Natural killer cell (primary cell): ENCODE results near the gene KMO. TPM values are rescaled to one million over a fixed set of nuclear protein-coding genes. Genes with fewer than 3 reads are reported as not detected.

Experiments
- ATAC-seq, 3 donors: fragments of 150-1000 bp in 2 of 3; fragments of 200-7000 bp in 1 of 3; cut with Tn5 transposase; 1 replicate in 1 of 3; 2 replicates in 2 of 3; pipeline ENCODE4 v1.10.0; 2021; ENCODE audit warnings: mild to moderate bottlenecking in 2 of 3, moderate library complexity in 2 of 3
- DNase-seq, 2 donors: peaks; one replicate each; pipeline versions ENCODE4 v3.0.0 to v3.0.0-alpha.2; 2013 to 2021; ENCODE audit warnings: mixed read lengths in 1 of 2
- H3K27ac ChIP-seq: one replicate; pipeline ENCODE4 v1.5.1; 2013; ENCODE audit warnings: mild to moderate bottlenecking, low read length
- H3K27me3 ChIP-seq: one replicate; pipeline ENCODE4 v1.6.1; 2013; ENCODE audit warnings: low read length; ENCODE audit not compliant: control insufficient read depth, insufficient read depth
- H3K36me3 ChIP-seq: one replicate; pipeline ENCODE4 v1.6.1; 2013; ENCODE audit warnings: low read length; ENCODE audit not compliant: control insufficient read depth, insufficient read depth
- H3K4me1 ChIP-seq: one replicate; pipeline ENCODE4 v1.6.1; 2013; ENCODE audit warnings: low read length; ENCODE audit not compliant: control insufficient read depth, insufficient read depth
- H3K4me3 ChIP-seq: one replicate; pipeline ENCODE4 v1.5.1; 2013; ENCODE audit warnings: low read length
- H3K9me3 ChIP-seq: one replicate; pipeline ENCODE4 v1.6.1; 2013; ENCODE audit warnings: low read length; ENCODE audit not compliant: control insufficient read depth, insufficient read depth
- H3K27ac Mint-ChIP-seq, 2 donors: one replicate each; pipeline ENCODE4 v1.8.0; 2022; ENCODE audit warnings: mild to moderate bottlenecking in 2 of 2, mixed read lengths in 2 of 2, moderate library complexity in 1 of 2
- H3K27me3 Mint-ChIP-seq, 2 donors: one replicate each; pipeline ENCODE4 v1.8.0; 2022; ENCODE audit warnings: low read depth in 2 of 2, mixed read lengths in 2 of 2
- H3K36me3 Mint-ChIP-seq: one replicate; pipeline ENCODE4 v1.8.0; 2022; ENCODE audit warnings: mixed read lengths
- H3K4me1 Mint-ChIP-seq, 2 donors: one replicate each; pipeline ENCODE4 v1.8.0; 2022; ENCODE audit warnings: mixed read lengths in 2 of 2
- H3K4me3 Mint-ChIP-seq: one replicate; pipeline ENCODE4 v1.8.0; 2022; ENCODE audit warnings: mild to moderate bottlenecking, moderate library complexity, mixed read lengths
- H3K9me3 Mint-ChIP-seq, 2 donors: one replicate each; pipeline ENCODE4 v1.8.0; 2022; ENCODE audit warnings: mixed read lengths in 2 of 2
- WGBS: methylation state at CpG from one replicate; pipeline ENCODE4 v1.1.7; 2013; ENCODE audit warnings: missing lambda C conversion rate; ENCODE audit not compliant: insufficient coverage; 5-methylcytosine and 5-hydroxymethylcytosine counted together
- intact Hi-C: fragments of 100-400 bp; cut with micrococcal nuclease; formaldehyde crosslinking; loops from one replicate; pipeline ENCODE4 v1.14.2; 2022
- total RNA-seq, 4 donors: library from RNA; stranded (reverse); fragments of 120-200 nt in 1 of 4; gene quantifications; one replicate each; pipeline versions ENCODE4 v1.2.3 to v1.2.4, GENCODE V29; 2013 to 2022
- TF ChIP-seq, protein P1 (sequence below): fragments of 200-600 bp; IDR thresholded peaks from one replicate; pipeline ENCODE4 v1.8.0; 2022; ENCODE audit warnings: antibody characterized with exemption

Gene KMO
- total RNA-seq, 3 donors from 2014 or later (not counting 1 experiment from before 2014, with no cell fraction given) = 0.97 to 1.1 TPM; not detected in 1

DNA sequence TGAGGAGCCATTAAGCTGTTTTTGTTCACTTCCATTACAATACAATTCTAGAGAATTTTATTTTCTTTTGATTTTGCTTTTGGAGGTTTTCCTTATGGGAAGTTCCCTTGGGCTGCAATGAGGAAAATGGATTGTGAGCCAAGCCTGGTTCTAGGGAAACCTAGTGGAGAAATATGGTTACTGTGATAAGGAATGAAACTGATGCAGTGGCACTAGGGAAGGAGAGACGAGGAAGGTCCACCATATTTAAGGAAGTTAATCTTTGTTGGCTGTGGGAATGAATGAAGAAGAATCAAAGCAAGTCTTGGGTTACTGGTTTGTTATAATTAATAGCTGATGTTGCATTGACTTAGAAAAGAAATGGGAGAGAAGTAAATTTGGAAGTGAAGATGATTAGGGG lies 79.6 kb downstream of the KMO start:
- no peak overlapping the region for H3K4me3 Mint-ChIP-seq
- ATAC-seq = no peak
- no peak overlapping the region for H3K4me3 ChIP-seq
- H3K27me3 Mint-ChIP-seq = no peaks in the 10 kb centered on the region
- no peaks in the 10 kb centered on the region for H3K9me3 Mint-ChIP-seq
- no peaks in the 10 kb centered on the region for H3K4me1 ChIP-seq
- H3K27ac Mint-ChIP-seq = no peak overlapping the region
- intact Hi-C loops = loop anchor here (1.0 to 5.0 kb wide), 3 partner anchors 16 to 1716 kb away; no protein-coding TSS in a partner anchor
- no peaks in the 10 kb centered on the region for H3K36me3 ChIP-seq
- TF ChIP-seq, protein P1, sequence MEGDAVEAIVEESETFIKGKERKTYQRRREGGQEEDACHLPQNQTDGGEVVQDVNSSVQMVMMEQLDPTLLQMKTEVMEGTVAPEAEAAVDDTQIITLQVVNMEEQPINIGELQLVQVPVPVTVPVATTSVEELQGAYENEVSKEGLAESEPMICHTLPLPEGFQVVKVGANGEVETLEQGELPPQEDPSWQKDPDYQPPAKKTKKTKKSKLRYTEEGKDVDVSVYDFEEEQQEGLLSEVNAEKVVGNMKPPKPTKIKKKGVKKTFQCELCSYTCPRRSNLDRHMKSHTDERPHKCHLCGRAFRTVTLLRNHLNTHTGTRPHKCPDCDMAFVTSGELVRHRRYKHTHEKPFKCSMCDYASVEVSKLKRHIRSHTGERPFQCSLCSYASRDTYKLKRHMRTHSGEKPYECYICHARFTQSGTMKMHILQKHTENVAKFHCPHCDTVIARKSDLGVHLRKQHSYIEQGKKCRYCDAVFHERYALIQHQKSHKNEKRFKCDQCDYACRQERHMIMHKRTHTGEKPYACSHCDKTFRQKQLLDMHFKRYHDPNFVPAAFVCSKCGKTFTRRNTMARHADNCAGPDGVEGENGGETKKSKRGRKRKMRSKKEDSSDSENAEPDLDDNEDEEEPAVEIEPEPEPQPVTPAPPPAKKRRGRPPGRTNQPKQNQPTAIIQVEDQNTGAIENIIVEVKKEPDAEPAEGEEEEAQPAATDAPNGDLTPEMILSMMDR = no peak
- 93% methylated on average over 1 of the region's 1 CpG for WGBS
- no peak overlapping the region for H3K27ac ChIP-seq
- H3K9me3 ChIP-seq = no peaks in the 10 kb centered on the region
- no peak for DNase-seq
- H3K27me3 ChIP-seq = no peaks in the 10 kb centered on the region
- no peaks in the 10 kb centered on the region for H3K36me3 Mint-ChIP-seq
- no peaks in the 10 kb centered on the region for H3K4me1 Mint-ChIP-seq

DNA sequence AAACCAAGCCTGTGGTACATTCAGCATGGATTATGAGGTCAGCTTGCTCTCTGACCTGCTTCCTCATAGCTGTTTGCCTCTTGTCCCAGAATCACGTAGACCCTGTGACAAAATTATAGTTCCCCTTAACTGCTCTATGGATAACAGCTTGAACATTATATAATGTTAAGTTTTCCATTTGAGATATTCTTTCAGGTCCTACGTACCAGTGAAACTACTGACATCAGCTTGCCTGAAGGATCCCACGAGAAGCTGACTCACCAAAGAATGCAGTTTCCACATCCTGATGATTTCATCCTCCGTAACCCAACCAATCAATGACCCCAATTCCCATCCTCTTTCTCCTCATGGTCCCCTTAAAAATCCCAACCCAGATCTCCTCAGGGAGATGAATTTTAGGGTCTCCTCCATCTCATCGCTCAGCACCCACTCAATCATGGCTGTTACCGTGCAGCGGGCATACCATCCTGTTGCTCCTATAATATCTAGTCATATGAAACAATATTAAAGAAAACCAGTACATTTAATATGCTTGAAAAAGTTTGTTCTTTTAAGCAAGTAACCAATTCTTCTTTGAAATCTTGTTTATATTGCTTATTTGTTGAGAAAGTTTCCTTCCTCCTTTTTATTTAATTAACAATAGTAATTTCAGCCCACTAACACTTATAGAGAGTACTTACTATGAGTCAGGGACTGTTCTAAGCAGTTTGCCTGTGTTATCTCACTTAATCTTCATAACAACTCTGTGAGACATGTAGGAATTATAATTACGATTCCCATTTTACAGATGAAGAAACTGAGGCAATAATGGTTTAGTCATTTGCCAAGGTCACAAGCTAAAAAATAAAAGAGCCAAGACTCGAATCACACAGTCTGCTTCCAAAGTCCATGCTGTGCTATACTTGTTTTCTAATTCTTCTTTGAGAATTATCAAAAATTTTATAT lies 80.6 kb downstream of the KMO start:
- no peaks in the 10 kb centered on the region for H3K36me3 Mint-ChIP-seq
- no peak overlapping the region for H3K4me3 Mint-ChIP-seq
- no peaks in the 10 kb centered on the region for H3K27me3 Mint-ChIP-seq
- Histone ChIP-seq H3K27me3 (no peaks in the 10 kb centered on the region), H3K4me1 (no peaks in the 10 kb centered on the region), H3K36me3 (no peaks in the 10 kb centered on the region), H3K9me3 (no peaks in the 10 kb centered on the region), H3K27ac (no peak overlapping the region), H3K4me3 (no peak overlapping the region)
- DNase-seq (no peak), ATAC-seq (no peak)
- WGBS = 84% methylated on average over 7 of the region's 9 CpGs
- intact Hi-C loops = loop anchor here (5.0 kb wide), 1 partner anchor 1714 kb away; no protein-coding TSS in a partner anchor
- no peaks in the 10 kb centered on the region for H3K9me3 Mint-ChIP-seq
- TF ChIP-seq, protein P1 = no peak
- no peaks in the 10 kb centered on the region for H3K4me1 Mint-ChIP-seq
- H3K27ac Mint-ChIP-seq = no peak overlapping the region

DNA sequence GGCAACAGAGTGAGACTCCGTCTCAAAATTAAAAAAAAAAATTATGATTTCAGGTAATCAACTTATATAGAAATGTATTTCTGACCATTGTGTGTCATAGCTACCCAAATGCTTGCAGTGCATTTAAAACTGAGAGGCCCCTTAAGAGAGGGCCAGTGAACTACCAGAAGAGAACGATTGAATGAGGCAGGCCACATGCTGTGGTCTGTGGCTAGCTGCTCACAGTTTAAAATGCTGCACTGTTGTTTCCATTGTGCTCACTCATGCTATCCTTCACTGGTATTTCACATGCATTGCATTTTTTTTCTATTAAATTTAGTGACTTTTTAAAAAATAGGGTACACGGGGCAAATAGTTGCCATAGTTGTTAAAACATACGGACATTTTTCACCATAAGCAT lies 82.0 kb downstream of the KMO start:
- no peaks in the 10 kb centered on the region for H3K27me3 Mint-ChIP-seq
- H3K9me3 Mint-ChIP-seq = no peaks in the 10 kb centered on the region

More for the DNA sequence above, 82.0 kb downstream of the KMO start:
- H3K36me3 ChIP-seq = no peaks in the 10 kb centered on the region
- TF ChIP-seq, protein P1 = no peak
- no peak overlapping the region for H3K27ac ChIP-seq
- intact Hi-C loops = loop anchor here (5.0 kb wide), 1 partner anchor 1713 kb away; no protein-coding TSS in a partner anchor
- Mint-ChIP-seq H3K36me3 (no peaks in the 10 kb centered on the region), H3K27ac (no peak overlapping the region), H3K4me1 (no peaks in the 10 kb centered on the region), H3K4me3 (no peak overlapping the region)
- H3K27me3 ChIP-seq = no peaks in the 10 kb centered on the region
- H3K4me1 ChIP-seq = no peaks in the 10 kb centered on the region
- H3K4me3 ChIP-seq = no peak overlapping the region
- no peak for DNase-seq
- 63% methylated on average over 4 of the region's 4 CpGs for WGBS
- no peaks in the 10 kb centered on the region for H3K9me3 ChIP-seq
- ATAC-seq = no peak
